Panc1 (cell line): ENCODE measurements around the gene PYGO1. TPM values are rescaled to one million over a fixed set of nuclear protein-coding genes. Genes with fewer than 3 reads are reported as not detected.

Source experiments
- ATAC-seq: fragments of 200-7000 bp; cut with Tn5 transposase; 2 replicates; pipeline ENCODE4 v1.9.1; 2020; ENCODE audit warnings: mild to moderate bottlenecking, moderate library complexity
- BruUV-seq: library from RNA; stranded (reverse); fragments of 400-500 nt; replicated peaks from 2 replicates; lab custom pipeline; 2021; lab: Mats Ljungman, UMichigan
- CTCF ChIA-PET: fragments of 300-600 bp; sonication (Branson Sonifier 250); formaldehyde crosslinking; loops from one replicate; lab custom pipeline; 2022; ENCODE audit warnings: antibody characterized with exemption; lab: Charles Lee
- POLR2A ChIA-PET: fragments of 300-600 bp; sonication (Branson Sonifier 250); formaldehyde crosslinking; loops from one replicate; lab custom pipeline; 2022; ENCODE audit warnings: antibody characterized with exemption; lab: Charles Lee
- DNase-seq: peaks from one replicate; pipeline ENCODE4 v3.0.0-alpha.2; 2010; ENCODE audit warnings: low read depth, low spot score
- H3K27ac ChIP-seq: 2 replicates; pipeline ENCODE4 v1.5.1; 2011; ENCODE audit warnings: mild to moderate bottlenecking, low read length, inconsistent platforms
- H3K27me3 ChIP-seq: fragments of 200-500 bp; sonication (Bioruptor generic); 2 replicates; pipeline ENCODE4 v1.6.0; 2014; ENCODE audit warnings: low read length, inconsistent platforms; ENCODE audit not compliant: control insufficient read depth, insufficient read depth
- H3K36me3 ChIP-seq: fragments of 200-500 bp; sonication (Bioruptor generic); 2 replicates; pipeline ENCODE4 v1.5.1; 2014; ENCODE audit warnings: inconsistent platforms, mild to moderate bottlenecking, low read length, moderate library complexity; ENCODE audit not compliant: control insufficient read depth, insufficient read depth
- H3K4me1 ChIP-seq: 2 replicates; pipeline ENCODE4 v1.5.1; 2011; ENCODE audit warnings: inconsistent platforms, mild to moderate bottlenecking, low read length, moderate library complexity; ENCODE audit not compliant: control insufficient read depth, insufficient read depth
- H3K4me3 ChIP-seq, 2 experiments: 2 replicates each; pipeline ENCODE4 v1.5.1; 2011 to 2012; ENCODE audit warnings: low read depth in 2 of 2, low read length in 2 of 2, mild to moderate bottlenecking in 2 of 2, inconsistent platforms in 1 of 2, moderate library complexity in 1 of 2
- H3K9me3 ChIP-seq: fragments of 200-500 bp; sonication (Bioruptor generic); 2 replicates; pipeline ENCODE4 v1.5.1; 2014; ENCODE audit warnings: low read depth, mild to moderate bottlenecking, inconsistent platforms, low read length, moderate library complexity; ENCODE audit not compliant: control insufficient read depth, insufficient read depth
- CTCF ChIP-seq: fragments of 450-650 bp; IDR thresholded peaks from 2 replicates; pipeline ENCODE4 v1.5.1; 2017; ENCODE audit warnings: mild to moderate bottlenecking
- POLR2AphosphoS5 ChIP-seq: IDR thresholded peaks from 2 replicates; pipeline ENCODE4 v1.6.1; 2012; ENCODE audit warnings: mild to moderate bottlenecking, low read depth, low read length, moderate library complexity
- SIN3A ChIP-seq: IDR thresholded peaks from 2 replicates; pipeline ENCODE4 v1.6.1; 2012; ENCODE audit warnings: low read depth, mild to moderate bottlenecking, low read length, moderate library complexity, borderline replicate concordance; ENCODE audit not compliant: insufficient read depth
- TCF7L2 ChIP-seq: IDR thresholded peaks from 2 replicates; pipeline ENCODE4 v1.6.1; 2011; ENCODE audit warnings: mild to moderate bottlenecking, low read depth, low read length, inconsistent platforms
- in situ Hi-C: cut with HindIII; loops from 2 replicates; pipeline ENCODE4 v1.10.0; 2016; ENCODE audit warnings: low sequenced_read_pairs, low pct_unique_long_range_greater_than_20kb
- intact Hi-C: fragments of 100-400 bp; cut with micrococcal nuclease; formaldehyde crosslinking; loops from one replicate; pipeline ENCODE4 v1.10.0; 2022; ENCODE audit not compliant: unreplicated experiment
- total RNA-seq: library from RNA; stranded (reverse); gene quantifications from one replicate; pipeline ENCODE4 v1.2.1, GENCODE V29; 2021; ENCODE audit not compliant: unreplicated experiment
- TF ChIP-seq, protein P1 (sequence below), 2 experiments: IDR thresholded peaks; 2 replicates each; pipeline ENCODE4 v1.6.1; 2011 to 2012; ENCODE audit warnings: low read depth in 2 of 2, control low read depth in 1 of 2, low read length in 1 of 2, mild to moderate bottlenecking in 1 of 2, moderate library complexity in 1 of 2; ENCODE audit not compliant: insufficient read depth in 1 of 2

Gene PYGO1
- total RNA-seq, 1 experiment from 2014 or later: 2.4 TPM

- in situ Hi-C loops: no loop called here
- ChIA-PET CTCF (interaction anchor here (0.6 kb wide), 1 partner anchor 602 kb away, joined by 3 read pairs; no protein-coding TSS in a partner anchor), POLR2A (interaction anchor here (0.5 kb wide), 1 partner anchor 154 kb away, joined by 5 read pairs; no protein-coding TSS in a partner anchor)
- H3K4me3 ChIP-seq: no peak overlapping the region
- H3K9me3 ChIP-seq: no peaks in the 10 kb centered on the region
- no TSS peak for BruUV-seq
- no peaks in the 10 kb centered on the region for H3K4me1 ChIP-seq
- H3K27me3 ChIP-seq: no peaks in the 10 kb centered on the region
- H3K36me3 ChIP-seq: peaks cover 7% of the 10 kb centered on the region; the same call in 1 of the 2 replicates
- DNase-seq (no peak), ATAC-seq (no peak)
- no peak overlapping the region for H3K27ac ChIP-seq
- TF ChIP-seq, protein P1, sequence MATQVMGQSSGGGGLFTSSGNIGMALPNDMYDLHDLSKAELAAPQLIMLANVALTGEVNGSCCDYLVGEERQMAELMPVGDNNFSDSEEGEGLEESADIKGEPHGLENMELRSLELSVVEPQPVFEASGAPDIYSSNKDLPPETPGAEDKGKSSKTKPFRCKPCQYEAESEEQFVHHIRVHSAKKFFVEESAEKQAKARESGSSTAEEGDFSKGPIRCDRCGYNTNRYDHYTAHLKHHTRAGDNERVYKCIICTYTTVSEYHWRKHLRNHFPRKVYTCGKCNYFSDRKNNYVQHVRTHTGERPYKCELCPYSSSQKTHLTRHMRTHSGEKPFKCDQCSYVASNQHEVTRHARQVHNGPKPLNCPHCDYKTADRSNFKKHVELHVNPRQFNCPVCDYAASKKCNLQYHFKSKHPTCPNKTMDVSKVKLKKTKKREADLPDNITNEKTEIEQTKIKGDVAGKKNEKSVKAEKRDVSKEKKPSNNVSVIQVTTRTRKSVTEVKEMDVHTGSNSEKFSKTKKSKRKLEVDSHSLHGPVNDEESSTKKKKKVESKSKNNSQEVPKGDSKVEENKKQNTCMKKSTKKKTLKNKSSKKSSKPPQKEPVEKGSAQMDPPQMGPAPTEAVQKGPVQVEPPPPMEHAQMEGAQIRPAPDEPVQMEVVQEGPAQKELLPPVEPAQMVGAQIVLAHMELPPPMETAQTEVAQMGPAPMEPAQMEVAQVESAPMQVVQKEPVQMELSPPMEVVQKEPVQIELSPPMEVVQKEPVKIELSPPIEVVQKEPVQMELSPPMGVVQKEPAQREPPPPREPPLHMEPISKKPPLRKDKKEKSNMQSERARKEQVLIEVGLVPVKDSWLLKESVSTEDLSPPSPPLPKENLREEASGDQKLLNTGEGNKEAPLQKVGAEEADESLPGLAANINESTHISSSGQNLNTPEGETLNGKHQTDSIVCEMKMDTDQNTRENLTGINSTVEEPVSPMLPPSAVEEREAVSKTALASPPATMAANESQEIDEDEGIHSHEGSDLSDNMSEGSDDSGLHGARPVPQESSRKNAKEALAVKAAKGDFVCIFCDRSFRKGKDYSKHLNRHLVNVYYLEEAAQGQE (IDR thresholded peaks at IDR 0.05; ENCODE audit: insufficient read depth in 1 of 2, low read depth in 2 of 2, low read length in 1 of 2): no peak
- TF ChIP-seq POLR2AphosphoS5 (no peak), TCF7L2 (no peak), SIN3A (no peak)
- intact Hi-C loops: no loop called here
Measured at GRCh38 chr15:55633731-55634130, 45.6 kb upstream of the PYGO1 start.

DNA sequence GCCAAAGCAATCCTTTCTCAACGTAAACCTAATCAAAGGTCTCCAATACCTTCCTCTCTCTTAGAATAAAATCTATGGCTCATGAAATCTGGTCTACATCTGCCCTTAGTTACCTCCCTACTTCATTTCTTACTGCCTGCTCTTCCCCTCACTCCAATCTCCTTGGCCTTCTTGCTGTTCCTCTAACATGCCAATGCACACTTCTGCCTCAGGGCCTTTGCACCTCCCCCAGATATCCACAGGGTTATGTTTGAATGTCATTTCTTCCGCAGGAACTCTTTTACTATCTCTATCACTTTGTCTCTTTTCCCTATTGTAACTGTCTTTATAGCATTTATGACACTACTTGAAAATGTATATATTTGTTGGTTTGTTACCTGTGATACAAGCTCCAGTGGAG is 44.3 kb upstream of the PYGO1 start:
- Histone ChIP-seq H3K27ac (no peak overlapping the region), H3K9me3 (no peaks in the 10 kb centered on the region), H3K4me3 (no peak overlapping the region), H3K4me1 (peaks cover 3% of the 10 kb centered on the region; the same call in 1 of the 2 replicates), H3K36me3 (no peaks in the 10 kb centered on the region), H3K27me3 (no peaks in the 10 kb centered on the region)
- ATAC-seq (no peak), DNase-seq (no peak)
- in situ Hi-C loops: no loop called here
- CTCF ChIA-PET: no interaction called here
- TF ChIP-seq CTCF (no peak), SIN3A (no peak), TCF7L2 (no peak), POLR2AphosphoS5 (no peak)
- TF ChIP-seq, protein P1 (IDR thresholded peaks at IDR 0.05; ENCODE audit: insufficient read depth in 1 of 2, low read depth in 2 of 2, low read length in 1 of 2): no peak
- POLR2A ChIA-PET: no interaction called here
- intact Hi-C loops: no loop called here
- no TSS peak for BruUV-seq
